A673 (cell line): ENCODE results near the gene POLA2.
"Not testable (repeated sequence)": the region's sequence is repeated elsewhere in the genome, so short reads cannot be mapped to it uniquely, and the experiment has no call there.

Experiments used
- EZH2 ChIP-seq: fragments of 200-600 bp; sonication (generic); IDR thresholded peaks from 2 replicates; pipeline ENCODE4 v1.6.1; 2017; ENCODE audit warnings: borderline replicate concordance, low read depth, mild to moderate bottlenecking, mixed read lengths, antibody characterized with exemption, low read length; ENCODE audit not compliant: poor library complexity, severe bottlenecking
- TF ChIP-seq, protein P1 (sequence below): fragments of 300-800, 200-600 bp; sonication (generic); conservative IDR thresholded peaks from 2 replicates; pipeline ENCODE4 v1.5.1; 2017; ENCODE audit warnings: low read depth, mild to moderate bottlenecking, antibody characterized with exemption, low read length, moderate library complexity, mixed read lengths

- TF ChIP-seq, protein P1, sequence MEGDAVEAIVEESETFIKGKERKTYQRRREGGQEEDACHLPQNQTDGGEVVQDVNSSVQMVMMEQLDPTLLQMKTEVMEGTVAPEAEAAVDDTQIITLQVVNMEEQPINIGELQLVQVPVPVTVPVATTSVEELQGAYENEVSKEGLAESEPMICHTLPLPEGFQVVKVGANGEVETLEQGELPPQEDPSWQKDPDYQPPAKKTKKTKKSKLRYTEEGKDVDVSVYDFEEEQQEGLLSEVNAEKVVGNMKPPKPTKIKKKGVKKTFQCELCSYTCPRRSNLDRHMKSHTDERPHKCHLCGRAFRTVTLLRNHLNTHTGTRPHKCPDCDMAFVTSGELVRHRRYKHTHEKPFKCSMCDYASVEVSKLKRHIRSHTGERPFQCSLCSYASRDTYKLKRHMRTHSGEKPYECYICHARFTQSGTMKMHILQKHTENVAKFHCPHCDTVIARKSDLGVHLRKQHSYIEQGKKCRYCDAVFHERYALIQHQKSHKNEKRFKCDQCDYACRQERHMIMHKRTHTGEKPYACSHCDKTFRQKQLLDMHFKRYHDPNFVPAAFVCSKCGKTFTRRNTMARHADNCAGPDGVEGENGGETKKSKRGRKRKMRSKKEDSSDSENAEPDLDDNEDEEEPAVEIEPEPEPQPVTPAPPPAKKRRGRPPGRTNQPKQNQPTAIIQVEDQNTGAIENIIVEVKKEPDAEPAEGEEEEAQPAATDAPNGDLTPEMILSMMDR: not testable (repeated sequence)
- not testable (repeated sequence) for TF ChIP-seq EZH2
These were observed 23.5 kb upstream of the POLA2 start for GRCh38 chr11:65238302-65238701.
